PFSK-1 (cell line): ENCODE results near the gene PEMT.

Source experiments
- TAF1 ChIP-seq: IDR thresholded peaks from 2 replicates; pipeline ENCODE4 v1.6.1; 2012; ENCODE audit warnings: low read length, control low read depth, borderline replicate concordance; ENCODE audit not compliant: insufficient read depth
- TF ChIP-seq, protein P1 (sequence below), 2 experiments: IDR thresholded peaks; 2 replicates each; pipeline versions ENCODE4 v1.6.1 to v1.8.0; 2011 to 2012; ENCODE audit warnings: low read depth in 2 of 2, low read length in 2 of 2, control low read depth in 1 of 2, inconsistent platforms in 1 of 2, mild to moderate bottlenecking in 1 of 2, moderate library complexity in 1 of 2; ENCODE audit not compliant: insufficient read depth in 1 of 2

DNA sequence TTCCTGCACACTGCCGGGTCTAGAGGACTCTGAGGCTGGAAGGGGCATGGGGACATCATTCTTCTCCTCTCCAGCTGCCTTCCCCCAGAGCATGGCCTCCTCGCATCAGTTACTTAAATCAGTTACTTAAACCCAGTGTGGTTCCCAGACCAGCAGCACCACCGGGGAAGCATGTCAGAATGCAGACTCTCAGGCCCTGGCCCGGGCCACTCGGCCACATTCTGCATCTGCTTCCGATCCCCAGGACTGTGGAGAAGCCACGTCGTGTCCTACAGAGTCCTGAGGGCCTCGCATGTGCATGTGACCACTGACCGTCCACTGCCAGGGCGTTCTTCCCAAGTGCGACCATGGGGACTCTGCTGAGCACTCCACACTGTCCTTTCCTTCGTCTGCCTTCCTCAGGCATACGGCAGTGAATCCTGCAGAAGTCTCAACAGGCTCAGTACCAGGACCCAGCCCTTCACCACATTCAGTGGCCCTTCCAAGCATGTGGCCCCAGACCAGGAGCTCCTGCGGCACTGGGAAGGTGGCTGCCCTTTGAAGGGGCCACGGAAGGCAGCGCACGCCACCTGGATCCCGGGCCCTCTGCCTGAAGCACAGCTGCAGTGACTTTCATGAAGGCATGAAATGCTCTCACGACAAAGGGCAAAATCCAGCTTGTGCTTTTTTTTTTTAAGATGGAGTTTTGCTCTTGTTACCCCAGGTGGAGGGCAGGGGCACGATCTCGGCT, 48.4 kb downstream of the PEMT start:
- TF ChIP-seq TAF1: no peak
- TF ChIP-seq, protein P1, sequence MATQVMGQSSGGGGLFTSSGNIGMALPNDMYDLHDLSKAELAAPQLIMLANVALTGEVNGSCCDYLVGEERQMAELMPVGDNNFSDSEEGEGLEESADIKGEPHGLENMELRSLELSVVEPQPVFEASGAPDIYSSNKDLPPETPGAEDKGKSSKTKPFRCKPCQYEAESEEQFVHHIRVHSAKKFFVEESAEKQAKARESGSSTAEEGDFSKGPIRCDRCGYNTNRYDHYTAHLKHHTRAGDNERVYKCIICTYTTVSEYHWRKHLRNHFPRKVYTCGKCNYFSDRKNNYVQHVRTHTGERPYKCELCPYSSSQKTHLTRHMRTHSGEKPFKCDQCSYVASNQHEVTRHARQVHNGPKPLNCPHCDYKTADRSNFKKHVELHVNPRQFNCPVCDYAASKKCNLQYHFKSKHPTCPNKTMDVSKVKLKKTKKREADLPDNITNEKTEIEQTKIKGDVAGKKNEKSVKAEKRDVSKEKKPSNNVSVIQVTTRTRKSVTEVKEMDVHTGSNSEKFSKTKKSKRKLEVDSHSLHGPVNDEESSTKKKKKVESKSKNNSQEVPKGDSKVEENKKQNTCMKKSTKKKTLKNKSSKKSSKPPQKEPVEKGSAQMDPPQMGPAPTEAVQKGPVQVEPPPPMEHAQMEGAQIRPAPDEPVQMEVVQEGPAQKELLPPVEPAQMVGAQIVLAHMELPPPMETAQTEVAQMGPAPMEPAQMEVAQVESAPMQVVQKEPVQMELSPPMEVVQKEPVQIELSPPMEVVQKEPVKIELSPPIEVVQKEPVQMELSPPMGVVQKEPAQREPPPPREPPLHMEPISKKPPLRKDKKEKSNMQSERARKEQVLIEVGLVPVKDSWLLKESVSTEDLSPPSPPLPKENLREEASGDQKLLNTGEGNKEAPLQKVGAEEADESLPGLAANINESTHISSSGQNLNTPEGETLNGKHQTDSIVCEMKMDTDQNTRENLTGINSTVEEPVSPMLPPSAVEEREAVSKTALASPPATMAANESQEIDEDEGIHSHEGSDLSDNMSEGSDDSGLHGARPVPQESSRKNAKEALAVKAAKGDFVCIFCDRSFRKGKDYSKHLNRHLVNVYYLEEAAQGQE (IDR thresholded peaks at IDR 0.05; ENCODE audit: insufficient read depth in 1 of 2, low read depth in 2 of 2, low read length in 2 of 2): no peak
